NK-92 (cell line): ENCODE data around the gene ANKRD28.
"Not testable (repeated sequence)": the region's sequence is repeated elsewhere in the genome, so short reads cannot be mapped to it uniquely, and the experiment has no call there.

Source experiments
- DNase-seq: peaks from one replicate; lab custom pipeline; 2025; ENCODE audit not compliant: unreplicated experiment; lab: John Stamatoyannopoulos, UW

The ANKRD28 gene

DNA sequence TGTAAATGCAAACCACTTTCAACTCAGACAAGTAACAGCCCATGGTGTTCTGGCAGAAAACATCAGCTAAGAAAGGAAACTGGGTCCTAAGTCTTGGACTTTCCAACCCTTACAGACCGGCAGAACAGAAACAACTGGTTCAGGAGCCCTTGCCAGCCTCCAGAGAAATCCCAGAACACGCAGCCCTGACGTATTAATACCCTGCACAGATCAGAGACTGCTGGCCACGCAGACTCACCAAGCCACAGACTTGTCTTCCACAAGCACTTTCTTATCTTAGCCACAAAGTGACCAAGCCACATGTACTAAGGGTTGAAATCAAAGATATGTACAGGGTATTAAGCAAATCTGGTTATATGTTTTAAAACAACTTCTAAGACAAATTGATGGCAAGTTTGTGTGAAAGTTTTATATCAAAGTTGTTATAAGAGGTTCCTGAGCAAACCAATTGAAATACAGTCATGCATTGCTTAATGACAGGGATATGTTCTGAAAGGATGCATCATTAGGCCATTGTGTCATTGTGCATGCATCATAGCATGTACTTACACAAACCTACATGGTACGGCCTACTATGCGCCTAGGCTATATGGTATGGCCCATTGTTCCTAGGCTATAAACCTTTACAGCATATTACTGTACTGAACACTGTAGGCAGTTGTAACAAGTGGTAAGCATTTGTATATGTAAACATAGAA, 159.4 kb downstream of the ANKRD28 start:
- DNase-seq, result no peak

DNA sequence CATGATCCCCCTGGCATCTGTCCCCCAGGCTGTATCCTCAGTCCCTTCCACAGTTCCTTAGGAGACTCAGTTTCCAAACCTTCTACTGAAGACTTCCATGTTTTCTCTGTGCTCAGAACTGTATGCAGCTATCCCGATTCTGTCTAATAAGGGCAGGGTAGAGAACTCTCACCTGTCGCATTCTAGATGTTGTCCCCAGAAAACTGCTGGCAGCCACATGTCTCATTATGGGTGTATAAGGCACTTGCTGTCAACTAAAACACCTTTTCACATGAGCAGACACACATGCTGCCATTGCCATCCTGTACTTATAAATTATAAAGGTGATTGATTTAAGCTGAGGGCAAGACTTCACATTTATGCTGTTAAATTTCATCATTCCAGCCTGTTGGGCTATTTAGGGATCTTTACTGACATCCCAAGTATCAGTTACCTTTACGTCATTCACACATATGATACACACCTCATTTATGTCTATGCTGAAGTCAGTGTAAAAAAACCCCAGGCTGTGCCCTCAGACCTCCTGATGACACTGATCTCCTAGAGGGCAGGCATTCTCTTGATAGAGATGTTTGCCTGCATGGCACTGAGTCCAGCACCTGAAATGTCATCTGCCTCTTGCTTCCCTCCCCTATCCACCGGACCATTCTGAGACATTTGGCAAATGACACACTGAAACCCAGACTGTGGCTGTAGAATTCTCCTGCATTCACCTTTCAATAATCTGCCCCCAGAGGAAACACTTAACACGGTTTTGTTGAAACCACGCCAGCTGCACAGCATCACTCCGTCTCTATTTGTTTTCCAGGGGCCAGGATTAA, 160.4 kb downstream of the ANKRD28 start:
- DNase-seq, result no peak

DNA sequence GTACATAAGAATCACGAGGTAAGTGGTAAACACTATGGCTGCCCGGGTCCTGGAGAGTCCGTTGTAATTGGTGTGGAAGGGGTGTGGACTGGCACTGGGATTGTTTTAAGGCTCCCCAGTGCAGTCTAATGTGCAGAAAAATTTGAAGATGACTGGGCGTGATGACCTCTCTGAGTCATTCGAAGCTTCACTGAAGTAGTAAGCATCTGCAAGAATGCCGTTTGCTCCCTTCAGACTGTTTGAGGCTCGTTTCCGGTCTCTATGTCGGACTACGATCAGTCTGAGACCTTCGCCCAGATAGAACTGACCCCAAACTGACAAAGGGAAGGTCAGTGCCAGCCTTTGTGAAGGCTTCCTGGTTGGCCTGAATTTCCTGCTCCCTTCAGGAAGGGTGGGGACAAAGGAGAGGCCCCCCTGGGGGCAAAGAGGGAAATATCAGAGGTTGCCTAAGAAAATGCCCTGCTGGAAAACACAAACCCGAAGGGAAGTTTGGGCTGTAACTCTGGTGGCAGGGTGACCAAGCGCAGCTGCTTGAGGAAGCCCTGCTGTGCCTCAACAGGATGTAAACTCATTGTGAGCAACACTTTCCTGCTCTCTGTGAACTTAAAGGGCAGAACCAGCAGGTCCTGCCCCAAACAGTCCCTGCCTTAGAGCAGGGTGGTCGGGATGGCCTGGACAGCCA, 161.6 kb downstream of the ANKRD28 start:
- no peak for DNase-seq

DNA sequence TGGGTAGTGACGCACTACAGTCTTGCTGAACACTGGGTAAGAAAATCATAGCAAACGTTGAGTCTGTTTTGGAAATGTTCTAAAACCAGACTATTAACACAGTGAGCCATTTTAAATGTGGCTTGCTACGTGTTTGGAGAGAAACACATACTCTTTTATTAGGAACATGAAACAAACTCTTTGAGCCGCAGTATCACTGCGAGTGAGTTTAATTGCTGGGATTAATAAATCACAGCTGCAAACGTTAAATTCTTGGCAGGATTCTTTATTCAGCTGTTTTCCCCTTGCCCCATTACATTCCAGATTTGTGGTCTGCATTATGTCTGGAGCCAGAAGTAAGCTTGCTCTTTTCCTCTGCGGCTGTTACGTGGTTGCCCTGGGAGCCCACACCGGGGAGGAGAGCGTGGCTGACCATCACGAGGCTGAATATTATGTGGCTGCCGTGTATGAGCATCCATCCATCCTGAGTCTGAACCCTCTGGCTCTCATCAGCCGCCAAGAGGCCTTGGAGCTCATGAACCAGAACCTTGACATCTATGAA, 162.6 kb downstream of the ANKRD28 start:
- no peak for DNase-seq

DNA sequence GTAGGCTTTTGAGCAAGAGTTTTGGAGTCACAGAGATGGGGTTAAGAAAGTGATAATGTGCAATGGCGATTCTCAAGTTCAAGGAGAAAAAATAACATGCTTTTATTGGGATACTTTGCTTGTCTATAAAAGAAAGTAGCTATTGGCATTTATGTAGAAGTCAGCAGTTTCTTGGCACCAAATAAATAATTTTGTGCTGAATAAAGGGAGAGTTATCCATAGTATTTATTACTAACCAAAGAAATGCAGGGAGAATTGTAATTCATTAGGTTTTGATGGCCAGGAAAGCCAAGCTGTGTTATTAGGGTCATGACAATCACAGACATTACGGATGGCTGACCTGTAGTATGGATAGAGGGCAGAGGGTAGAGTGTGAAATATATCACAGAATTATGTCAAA, 163.1 kb downstream of the ANKRD28 start:
- DNase-seq, result no peak

DNA sequence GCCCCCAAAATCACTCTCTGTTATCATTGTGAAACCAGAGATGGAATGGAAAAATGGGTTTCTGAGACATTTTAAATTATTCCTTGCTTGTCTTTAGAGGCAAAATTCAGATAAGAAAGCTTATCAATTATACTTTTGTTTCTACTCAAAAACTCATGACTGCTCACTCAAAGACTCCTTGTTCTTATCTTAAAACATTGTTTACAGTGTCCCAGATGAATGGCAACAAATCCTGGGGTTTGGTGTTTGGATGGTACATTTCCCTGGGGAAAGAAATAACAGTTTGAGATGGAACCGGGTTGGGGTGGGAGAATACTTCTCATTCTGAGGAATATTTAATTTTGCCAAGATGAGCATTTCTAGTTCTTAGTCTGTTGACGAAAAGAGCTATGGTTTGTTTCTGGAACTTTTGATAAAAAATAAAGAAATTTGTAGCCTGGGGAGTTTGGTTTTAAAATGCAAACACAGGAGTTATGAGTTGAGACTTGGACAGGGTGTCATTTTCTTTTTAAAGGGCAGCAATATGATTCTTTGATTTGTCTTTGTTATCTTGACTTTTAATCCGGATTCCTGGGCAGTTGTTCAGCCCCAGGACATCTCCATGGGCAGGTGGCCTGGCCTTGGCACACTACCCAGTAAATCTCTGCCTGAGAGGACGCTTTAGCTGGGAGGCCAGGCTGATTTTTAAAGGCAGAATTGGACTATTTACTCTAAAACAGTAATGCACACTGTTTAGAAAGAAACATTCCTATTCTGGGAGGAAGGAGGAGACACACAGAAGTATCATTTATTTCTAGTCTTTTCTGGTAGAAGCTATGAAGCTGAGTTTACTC, 163.8 kb downstream of the ANKRD28 start:
- DNase-seq, result no peak

DNA sequence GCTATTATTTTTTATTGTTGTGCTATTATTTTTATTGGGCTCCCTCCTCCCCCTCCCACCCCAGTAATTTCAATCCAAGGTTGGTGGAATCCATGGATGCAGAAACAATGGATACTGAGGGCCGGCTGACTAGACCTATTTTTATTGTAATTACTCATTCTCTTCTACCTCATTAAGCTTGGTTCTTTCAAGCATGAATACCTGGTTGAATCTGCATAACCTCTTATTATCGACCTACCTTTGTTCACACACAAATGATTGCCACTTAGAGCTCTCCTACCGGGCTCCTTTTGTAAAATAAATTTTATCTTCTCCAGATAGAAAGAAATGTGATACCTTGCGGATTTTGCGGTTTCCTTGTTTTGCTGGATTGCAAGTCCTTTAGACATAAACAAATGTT, 164.6 kb downstream of the ANKRD28 start:
- no peak for DNase-seq

DNA sequence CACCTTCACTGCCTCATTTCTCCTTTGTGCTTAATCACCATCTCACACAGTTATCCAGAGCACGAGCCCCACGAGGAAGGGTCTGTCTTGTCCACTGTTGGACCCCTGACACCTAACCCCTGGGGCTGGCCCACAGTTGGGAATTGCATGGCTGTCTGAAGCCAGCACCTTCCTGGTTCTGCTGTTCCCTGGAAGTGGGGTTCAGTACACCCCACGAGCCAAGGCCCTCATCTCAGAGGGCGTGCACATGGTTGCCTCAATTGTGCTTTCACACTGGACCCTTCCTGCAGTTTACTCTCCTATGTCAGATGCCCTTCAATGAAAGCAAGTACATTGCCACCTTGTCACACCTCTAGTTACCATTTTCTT, 165.6 kb downstream of the ANKRD28 start:
- no peak for DNase-seq

DNA sequence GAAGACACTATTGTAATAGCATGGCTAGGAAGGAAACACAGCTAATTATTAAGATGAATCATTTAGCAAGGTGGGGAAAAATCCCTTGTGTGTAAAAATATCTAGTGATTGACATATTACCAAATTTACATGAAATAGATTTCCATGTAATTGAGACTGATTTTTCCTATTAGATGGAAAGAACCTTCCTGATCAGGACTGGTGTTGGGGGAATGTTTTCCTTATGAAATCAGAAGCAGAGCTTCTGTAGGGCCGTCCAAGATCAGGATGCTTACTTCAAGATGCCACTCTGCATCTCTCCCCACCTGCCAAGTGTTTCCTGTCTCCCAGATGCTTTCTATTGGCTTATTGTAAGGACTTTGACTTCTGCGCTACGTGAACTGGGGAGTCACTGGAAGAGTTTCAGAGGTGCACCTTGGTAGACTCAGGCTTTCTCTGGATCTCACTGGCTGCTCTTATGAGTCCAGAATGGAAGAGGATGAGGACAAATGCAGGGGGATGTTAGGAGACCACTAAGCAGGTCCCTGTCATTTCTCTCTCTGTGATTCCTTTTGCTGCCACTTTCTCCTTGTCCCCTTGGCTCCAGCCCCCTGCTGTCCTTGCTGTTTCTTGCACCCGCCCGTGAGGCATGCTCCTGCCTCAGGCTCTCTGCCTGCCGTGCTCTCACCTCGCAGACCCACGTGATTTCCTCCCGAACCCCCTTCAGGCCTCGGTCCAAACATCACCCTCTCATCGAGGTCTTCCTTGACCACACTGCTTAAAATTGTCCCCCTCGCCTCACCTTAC, 166.2 kb downstream of the ANKRD28 start:
- DNase-seq, result no peak

DNA sequence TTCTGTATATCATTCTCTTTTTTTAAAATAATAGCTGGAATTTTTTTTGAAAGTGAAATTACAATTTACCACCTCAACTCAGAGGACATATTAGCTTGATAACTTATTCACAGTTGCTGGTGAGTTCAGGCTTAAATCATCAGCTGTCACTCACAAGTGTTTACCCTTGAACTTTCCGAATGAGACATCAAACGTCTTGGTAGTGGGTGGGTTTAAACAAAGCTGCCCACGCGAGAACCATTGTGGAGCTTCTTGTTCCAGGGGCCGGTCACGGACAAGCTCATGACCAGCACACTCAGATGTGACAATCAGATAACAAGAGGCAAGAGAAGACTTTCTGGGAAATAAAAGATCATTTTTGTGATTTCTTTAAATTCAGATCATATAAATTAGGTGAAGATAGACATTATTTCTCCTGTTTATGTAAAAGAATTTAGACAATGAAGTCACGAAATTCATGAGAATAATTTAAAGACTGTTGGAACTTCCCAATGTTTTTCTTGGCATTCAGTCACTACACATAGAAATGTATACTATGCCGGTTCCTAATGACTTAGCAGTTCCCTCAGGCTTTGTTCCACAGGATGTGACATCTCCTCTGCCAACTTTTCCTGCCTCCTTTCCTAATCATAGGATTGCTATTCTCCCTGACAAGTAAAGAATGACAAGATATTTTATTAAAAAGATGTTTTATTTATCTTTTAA, 167.0 kb downstream of the ANKRD28 start:
- DNase-seq, result no peak

DNA sequence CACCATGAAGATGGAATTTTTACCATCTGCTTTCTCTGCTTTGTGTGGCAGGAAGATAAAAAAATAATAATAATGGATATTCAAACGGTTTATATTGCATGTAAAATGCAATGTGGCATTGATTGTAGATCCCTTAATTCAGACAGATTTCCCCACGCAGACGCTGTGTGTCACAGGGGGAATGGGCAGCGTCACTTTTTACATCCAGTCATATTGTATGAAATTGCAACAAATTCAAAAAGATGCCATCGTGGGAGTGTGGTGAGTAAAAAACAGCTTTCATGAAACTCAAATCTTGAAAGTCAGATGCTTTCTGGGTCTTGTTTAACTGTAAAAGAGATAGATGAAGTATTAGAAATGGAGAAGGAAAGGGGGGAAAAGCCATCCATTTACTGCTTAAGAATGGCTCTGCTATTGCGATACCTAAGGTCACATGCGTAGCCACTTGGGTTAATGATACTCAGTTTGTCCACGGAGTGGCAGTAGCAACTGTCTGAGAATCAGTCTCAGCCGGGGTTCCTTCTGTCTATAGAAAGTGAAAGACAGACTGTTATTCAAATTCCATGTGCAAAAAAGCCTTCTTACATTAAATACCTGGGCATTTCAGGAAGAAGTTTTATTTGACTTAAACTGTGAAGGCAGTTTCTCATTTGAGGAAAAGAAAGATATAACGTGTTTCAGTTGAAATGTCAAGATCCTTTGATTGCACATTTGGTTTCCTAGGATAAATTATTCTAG, 167.8 kb downstream of the ANKRD28 start:
- DNase-seq, result no peak

DNA sequence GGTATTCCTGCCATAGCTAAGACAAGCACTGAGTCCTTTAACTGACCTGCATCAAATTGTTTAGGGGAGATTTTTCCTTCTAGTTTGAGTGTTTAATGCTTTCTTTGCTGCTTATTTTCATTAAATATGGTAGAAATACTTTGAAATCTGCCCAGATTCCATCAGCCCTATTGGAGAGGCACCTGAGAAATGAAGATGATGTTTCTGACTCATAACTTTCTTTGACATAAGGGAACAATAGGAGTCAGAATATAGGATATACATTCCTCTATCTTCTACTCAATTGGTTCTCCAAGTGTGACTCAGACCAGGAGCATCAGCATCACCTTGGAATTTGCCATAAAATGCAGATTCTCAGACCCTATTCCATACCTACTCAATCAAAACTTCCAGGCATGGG, 168.8 kb downstream of the ANKRD28 start:
- no peak for DNase-seq

DNA sequence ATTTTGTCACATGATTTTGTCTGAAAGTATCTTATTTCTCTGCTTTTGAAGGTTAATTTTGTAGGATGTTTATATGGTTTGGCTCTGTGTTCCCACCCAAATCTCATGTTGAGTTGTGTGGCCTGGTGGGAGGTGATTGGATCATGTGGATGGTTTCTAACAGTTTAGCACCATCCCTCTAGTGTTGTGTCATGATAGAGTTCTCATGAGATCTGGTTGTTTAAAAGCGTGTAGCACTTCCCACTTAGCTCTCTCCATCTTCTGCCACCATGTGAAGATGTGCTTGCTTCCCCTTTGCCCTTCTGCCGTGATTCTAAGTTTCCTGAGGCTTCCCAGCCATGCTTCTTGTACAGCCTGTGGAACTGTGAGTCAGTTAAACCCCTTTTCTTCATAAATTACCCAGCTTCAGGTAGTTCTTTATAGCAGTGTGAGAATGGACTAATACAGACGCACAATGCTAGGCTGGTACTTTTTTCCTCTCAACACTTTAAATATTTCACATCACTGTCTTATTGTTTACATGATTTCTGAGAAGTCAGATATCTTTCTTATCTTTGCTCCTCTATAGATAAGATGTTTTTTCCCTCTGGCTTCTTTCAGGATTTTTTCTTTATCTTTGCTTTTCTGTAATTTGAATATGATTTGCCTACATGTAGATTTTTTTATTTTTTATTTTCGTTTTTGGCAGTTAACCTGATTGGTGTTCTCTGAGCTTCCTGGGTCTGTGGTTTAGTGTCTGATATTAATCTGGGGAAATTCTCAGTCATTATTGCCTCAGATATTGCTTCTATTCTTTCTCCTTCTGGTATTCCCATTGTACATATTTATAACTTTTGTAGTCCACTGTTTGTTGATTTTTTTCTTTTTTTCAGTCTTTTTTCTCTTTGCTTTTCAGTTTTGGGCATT, 174.0 kb downstream of the ANKRD28 start:
- DNase-seq, result no peak

DNA sequence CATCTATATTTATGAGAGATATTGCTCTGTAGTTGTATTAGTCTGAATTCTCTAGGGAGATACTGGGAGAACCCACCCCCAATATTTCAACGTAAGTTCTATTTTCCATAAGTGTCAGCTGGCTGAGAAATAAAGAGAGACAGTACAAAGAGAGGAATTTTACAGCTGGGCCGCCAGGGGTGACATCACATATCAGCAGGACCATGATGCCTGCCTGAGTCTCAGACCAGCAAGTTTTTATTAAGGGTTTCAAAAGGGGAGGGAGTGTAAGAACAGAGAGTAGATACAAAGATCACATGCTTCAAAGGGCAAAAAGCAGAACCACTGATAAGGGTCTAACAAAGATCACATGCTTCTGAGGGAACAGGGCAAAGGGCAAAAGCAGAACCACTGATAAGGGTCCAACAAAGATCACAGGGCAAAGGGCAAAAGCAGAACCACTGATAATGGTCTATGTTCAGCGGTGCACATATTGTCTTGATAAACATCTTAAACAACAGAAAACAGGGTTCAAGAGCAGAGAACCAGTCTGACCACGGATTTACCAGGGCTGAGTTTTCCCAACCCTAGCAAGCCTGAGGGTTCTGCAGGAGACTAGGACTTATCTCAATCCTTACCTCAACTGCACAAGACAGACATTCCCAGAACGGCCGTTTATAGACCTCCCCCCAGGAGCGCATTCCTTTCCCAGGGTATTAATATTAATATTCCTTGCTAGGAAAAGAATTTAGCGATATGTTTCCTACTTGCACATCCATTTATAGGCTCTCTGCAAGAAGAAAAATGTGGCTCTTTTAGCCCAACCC, 177.9 kb downstream of the ANKRD28 start:
- not testable (repeated sequence) for DNase-seq
